HepG2 (cell line): ENCODE measurements around the gene ZNF385B. TPM values are rescaled to one million over a fixed set of nuclear protein-coding genes. Genes with fewer than 3 reads are reported as not detected.

Experiments used
- ATAC-seq: fragments of 200-7000 bp; cut with Tn5 transposase; 3 replicates; pipeline ENCODE4 v1.9.1; 2020; ENCODE audit warnings: mild to moderate bottlenecking, moderate library complexity
- BruUV-seq: library from RNA; stranded (reverse); fragments of 400-500 nt; replicated peaks from 2 replicates; lab custom pipeline; 2021; lab: Mats Ljungman, UMichigan
- CTCF ChIA-PET: fragments of 300-600 bp; formaldehyde crosslinking; extraction: SDS; loops from one replicate; lab custom pipeline; 2021; ENCODE audit warnings: low total read pairs, inconsistent platforms, low intra/inter-chr PET ratio; lab: Yijun Ruan, JAX
- POLR2A ChIA-PET: fragments of 350-600 bp; sonication (Branson Sonifier 250); formaldehyde crosslinking; loops from one replicate; lab custom pipeline; 2020; ENCODE audit warnings: antibody characterized with exemption, inconsistent platforms; lab: Yijun Ruan, JAX
- DNase-seq: peaks from one replicate; pipeline ENCODE4 v3.0.0-alpha.2; 2015; ENCODE audit warnings: low spot score
- FAIRE-seq: peaks from 3 replicates; lab custom pipeline; 2011; peaks lifted over from hg19 to GRCh38; lab: Jason Lieb, UNC
- H2AFZ ChIP-seq: one replicate; pipeline ENCODE4 v1.6.1; 2011; ENCODE audit warnings: low read length, inconsistent platforms
- H3K27ac ChIP-seq: fragments of 300-600 bp; 3 replicates; pipeline ENCODE4 v1.8.0; 2011; ENCODE audit warnings: mixed run types, mild to moderate bottlenecking, mixed read lengths, low read length, inconsistent platforms; ENCODE audit not compliant: insufficient read depth; ENCODE audit errors: extremely low read length
- H3K27me3 ChIP-seq, 2 experiments: fragments of 200-600 bp in 1 of 2; 2 replicates in 1 of 2; 3 replicates in 1 of 2; pipeline versions ENCODE4 v1.6.0 to v1.8.0; 2011; ENCODE audit warnings: low read length in 2 of 2, mild to moderate bottlenecking in 2 of 2, moderate library complexity in 2 of 2, inconsistent platforms in 1 of 2; ENCODE audit not compliant: insufficient read depth in 2 of 2, control insufficient read depth in 1 of 2
- H3K36me3 ChIP-seq, 2 experiments: fragments of 200-600 bp in 1 of 2; replicated peaks in 1 of 2; 2 replicates in 1 of 2; 3 replicates in 1 of 2; pipeline versions ENCODE4 v1.5.1 to v1.8.0; 2011; ENCODE audit warnings: low read length in 2 of 2, inconsistent platforms in 1 of 2; ENCODE audit not compliant: insufficient read depth in 2 of 2, control insufficient read depth in 1 of 2
- H3K4me1 ChIP-seq: 2 replicates; pipeline ENCODE4 v1.5.1; 2012; ENCODE audit warnings: low read length, inconsistent platforms; ENCODE audit not compliant: insufficient read depth
- H3K4me2 ChIP-seq: 2 replicates; pipeline ENCODE4 v1.6.0; 2011; ENCODE audit warnings: low read depth, low read length, inconsistent platforms
- H3K4me3 ChIP-seq, 3 experiments: fragments of 200-600 bp in 1 of 3; sonication (generic), shearing (Covaris generic) in 1 of 3; replicated peaks in 1 of 3; 2 replicates each; pipeline ENCODE4 v1.5.1; 2011 to 2016; ENCODE audit warnings: low read length in 3 of 3, inconsistent platforms in 2 of 3, low read depth in 2 of 3, mild to moderate bottlenecking in 2 of 3, control low read depth in 1 of 3, mixed read lengths in 1 of 3; ENCODE audit not compliant: insufficient read depth in 1 of 3
- H3K79me2 ChIP-seq: one replicate; pipeline ENCODE4 v1.6.1; 2011; ENCODE audit warnings: low read length, inconsistent platforms; ENCODE audit not compliant: insufficient read depth
- H3K9ac ChIP-seq: 2 replicates; pipeline ENCODE4 v1.6.0; 2011; ENCODE audit warnings: mild to moderate bottlenecking, low read depth, low read length, inconsistent platforms; ENCODE audit not compliant: insufficient read depth
- H3K9me3 ChIP-seq: 2 replicates; pipeline ENCODE4 v1.5.1; 2012; ENCODE audit warnings: mild to moderate bottlenecking, low read length
- H4K20me1 ChIP-seq: 2 replicates; pipeline ENCODE4 v1.6.0; 2011; ENCODE audit warnings: inconsistent platforms, mild to moderate bottlenecking, low read length, moderate library complexity; ENCODE audit not compliant: insufficient read depth
- ASH2L ChIP-seq: fragments of 300-600, 200-600 bp; sonication (generic); IDR thresholded peaks from 2 replicates; pipeline ENCODE4 v1.7.0; 2017; ENCODE audit warnings: low read depth, mild to moderate bottlenecking, moderate library complexity, mixed read lengths, low read length; ENCODE audit not compliant: insufficient read length
- KLF13 ChIP-seq: sonication (generic); formaldehyde crosslinking; IDR thresholded peaks from 2 replicates; pipeline ENCODE4 v1.4.0; 2020; ENCODE audit warnings: mild to moderate bottlenecking, missing genetic modification reagents
- MTA1 ChIP-seq: sonication (generic); formaldehyde crosslinking; IDR thresholded peaks from 2 replicates; pipeline ENCODE4 v1.4.0; 2020; ENCODE audit warnings: missing genetic modification reagents, mild to moderate bottlenecking, borderline replicate concordance
- TCF12 ChIP-seq, 2 experiments: fragments of 450-650 bp in 1 of 2; sonication (generic) in 1 of 2; formaldehyde crosslinking in 1 of 2; IDR thresholded peaks; 2 replicates each; pipeline versions ENCODE4 v1.6.1 to v1.8.0; 2017 to 2022; ENCODE audit warnings: antibody characterized with exemption in 1 of 2, mild to moderate bottlenecking in 1 of 2, missing genetic modification reagents in 1 of 2, moderate library complexity in 1 of 2
- TRIM24 ChIP-seq: sonication (generic); formaldehyde crosslinking; IDR thresholded peaks from 2 replicates; pipeline ENCODE4 v1.8.0; 2022; ENCODE audit warnings: mild to moderate bottlenecking, missing genetic modification reagents
- ZBTB7A ChIP-seq: sonication (generic); formaldehyde crosslinking; IDR thresholded peaks from 2 replicates; pipeline ENCODE4 v1.8.0; 2022; ENCODE audit warnings: mild to moderate bottlenecking, missing genetic modification reagents
- ZFP90 ChIP-seq: sonication (generic); formaldehyde crosslinking; IDR thresholded peaks from 2 replicates; pipeline ENCODE4 v1.8.0; 2022; ENCODE audit warnings: missing genetic modification reagents, mild to moderate bottlenecking, inconsistent platforms, borderline replicate concordance
- ZKSCAN5 ChIP-seq: sonication (generic); formaldehyde crosslinking; IDR thresholded peaks from 2 replicates; pipeline ENCODE4 v1.5.1; 2020; ENCODE audit warnings: mild to moderate bottlenecking, missing genetic modification reagents
- ZNF788 ChIP-seq: sonication (generic); formaldehyde crosslinking; IDR thresholded peaks from 2 replicates; pipeline ENCODE4 v1.5.0; 2020; ENCODE audit warnings: mild to moderate bottlenecking, missing genetic modification reagents, borderline replicate concordance
- WGBS: methylation state at CpG from one replicate; pipeline ENCODE4 v1.1.6; 2017; ENCODE audit warnings: low lambda C conversion rate; 5-methylcytosine and 5-hydroxymethylcytosine counted together
- in situ Hi-C: cut with HindIII; loops from 2 replicates; pipeline ENCODE4 v1.10.0; 2017; ENCODE audit warnings: low pct_unique_long_range_greater_than_20kb; ENCODE audit not compliant: extremely low pct_ligation_motif_present
- intact Hi-C: fragments of 100-400 bp; cut with micrococcal nuclease; formaldehyde crosslinking; loops from one replicate; pipeline ENCODE4 v1.10.0; 2022; ENCODE audit not compliant: unreplicated experiment
- polyA plus RNA-seq, 8 experiments: library from polyadenylated mRNA; depleted of rRNA in 3 of 8; stranded (reverse) in 7 of 8; unstranded in 1 of 8; fragments of >200 nt; fragmentation: Illumina TruSeq in 4 of 8; extraction: Trizol in 4 of 8; gene quantifications; 2 replicates each; pipeline versions ENCODE4 v1.2.1 to v1.2.3, GENCODE V29; 2011 to 2016; ENCODE audit warnings: low read depth in 4 of 8, missing spikeins in 1 of 8, mixed read lengths in 1 of 8; ENCODE audit not compliant: insufficient read depth in 1 of 8
- total RNA-seq, 5 experiments: library from RNA; depleted of rRNA; stranded (reverse); fragments of >200 nt; fragmentation: Illumina TruSeq; extraction: Trizol; gene quantifications; 2 replicates each; pipeline ENCODE4 v1.2.3, GENCODE V29; 2016; ENCODE audit warnings: low read depth in 1 of 5
- TF ChIP-seq, protein P1 (sequence below): sonication (generic); formaldehyde crosslinking; IDR thresholded peaks from 2 replicates; pipeline ENCODE4 v1.8.0; 2023; ENCODE audit warnings: mild to moderate bottlenecking, missing genetic modification reagents
- TF ChIP-seq, protein P2 (sequence below): sonication (generic); formaldehyde crosslinking; IDR thresholded peaks from 2 replicates; pipeline ENCODE4 v1.8.1; 2023; ENCODE audit warnings: mild to moderate bottlenecking, inconsistent platforms, moderate library complexity, missing genetic modification reagents, borderline replicate concordance
- TF ChIP-seq, protein P3 (sequence below): sonication (generic); formaldehyde crosslinking; IDR thresholded peaks from 2 replicates; pipeline ENCODE4 v1.5.0; 2020; ENCODE audit warnings: mild to moderate bottlenecking, missing genetic modification reagents
- TF ChIP-seq, protein P4 (sequence below): sonication (generic); formaldehyde crosslinking; IDR thresholded peaks from 2 replicates; pipeline ENCODE4 v1.4.0; 2020; ENCODE audit warnings: low read depth, missing genetic modification reagents
- TF ChIP-seq, protein P5 (sequence below): sonication (generic); formaldehyde crosslinking; IDR thresholded peaks from 2 replicates; pipeline ENCODE4 v1.8.0; 2022; ENCODE audit warnings: mild to moderate bottlenecking, missing genetic modification reagents, moderate library complexity

ZNF385B gene
- total and polyA plus RNA-seq, 2 of the 13 experiments (the other 11 are each of a cell fraction or from before 2014, with no cell fraction given): 3.3 to 6.7 TPM

DNA sequence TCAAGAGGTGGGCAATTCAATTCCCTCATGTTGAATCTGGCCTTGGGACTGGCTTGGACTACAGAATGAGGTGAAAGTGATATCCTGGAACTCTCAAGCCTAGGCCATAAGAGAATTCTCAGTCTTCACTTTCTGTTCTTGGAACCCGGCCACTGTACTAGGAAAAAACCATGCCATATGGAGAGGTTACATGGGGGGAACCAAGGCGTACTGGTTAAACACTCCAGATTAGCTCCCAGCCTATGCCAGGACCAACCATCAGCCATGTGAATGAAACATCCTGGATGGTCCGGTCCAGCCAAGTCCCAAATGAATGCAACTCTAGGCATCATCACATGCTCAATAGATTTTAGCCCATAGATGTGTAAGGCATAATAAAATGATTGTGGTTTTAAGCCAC is 56.4 kb downstream of the ZNF385B start (continued):
- no peak for TF ChIP-seq TRIM24
- TF ChIP-seq, protein P1, sequence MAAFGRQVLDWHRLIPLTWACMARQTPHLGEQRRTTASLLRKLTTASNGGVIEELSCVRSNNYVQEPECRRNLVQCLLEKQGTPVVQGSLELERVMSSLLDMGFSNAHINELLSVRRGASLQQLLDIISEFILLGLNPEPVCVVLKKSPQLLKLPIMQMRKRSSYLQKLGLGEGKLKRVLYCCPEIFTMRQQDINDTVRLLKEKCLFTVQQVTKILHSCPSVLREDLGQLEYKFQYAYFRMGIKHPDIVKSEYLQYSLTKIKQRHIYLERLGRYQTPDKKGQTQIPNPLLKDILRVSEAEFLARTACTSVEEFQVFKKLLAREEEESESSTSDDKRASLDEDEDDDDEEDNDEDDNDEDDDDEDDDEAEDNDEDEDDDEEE: no peak
- no peak for TF ChIP-seq ZNF788 (CRISPR knock-in tag)
- no peak for TF ChIP-seq ZFP90
- TF ChIP-seq, protein P2, sequence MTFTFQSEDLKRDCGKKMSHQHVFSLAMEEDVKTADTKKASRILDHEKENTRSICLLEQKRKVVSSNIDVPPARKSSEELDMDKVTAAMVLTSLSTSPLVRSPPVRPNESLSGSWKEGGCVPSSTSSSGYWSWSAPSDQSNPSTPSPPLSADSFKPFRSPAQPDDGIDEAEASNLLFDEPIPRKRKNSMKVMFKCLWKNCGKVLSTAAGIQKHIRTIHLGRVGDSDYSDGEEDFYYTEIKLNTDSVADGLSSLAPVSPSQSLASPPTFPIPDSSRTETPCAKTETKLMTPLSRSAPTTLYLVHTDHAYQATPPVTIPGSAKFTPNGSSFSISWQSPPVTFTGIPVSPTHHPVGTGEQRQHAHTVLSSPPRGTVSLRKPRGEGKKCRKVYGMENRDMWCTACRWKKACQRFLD (CRISPR knock-in tag): no peak
- TF ChIP-seq, protein P3, sequence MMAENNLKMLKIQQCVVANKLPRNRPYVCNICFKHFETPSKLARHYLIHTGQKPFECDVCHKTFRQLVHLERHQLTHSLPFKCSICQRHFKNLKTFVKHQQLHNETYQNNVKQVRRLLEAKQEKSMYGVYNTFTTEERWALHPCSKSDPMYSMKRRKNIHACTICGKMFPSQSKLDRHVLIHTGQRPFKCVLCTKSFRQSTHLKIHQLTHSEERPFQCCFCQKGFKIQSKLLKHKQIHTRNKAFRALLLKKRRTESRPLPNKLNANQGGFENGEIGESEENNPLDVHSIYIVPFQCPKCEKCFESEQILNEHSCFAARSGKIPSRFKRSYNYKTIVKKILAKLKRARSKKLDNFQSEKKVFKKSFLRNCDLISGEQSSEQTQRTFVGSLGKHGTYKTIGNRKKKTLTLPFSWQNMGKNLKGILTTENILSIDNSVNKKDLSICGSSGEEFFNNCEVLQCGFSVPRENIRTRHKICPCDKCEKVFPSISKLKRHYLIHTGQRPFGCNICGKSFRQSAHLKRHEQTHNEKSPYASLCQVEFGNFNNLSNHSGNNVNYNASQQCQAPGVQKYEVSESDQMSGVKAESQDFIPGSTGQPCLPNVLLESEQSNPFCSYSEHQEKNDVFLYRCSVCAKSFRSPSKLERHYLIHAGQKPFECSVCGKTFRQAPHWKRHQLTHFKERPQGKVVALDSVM (CRISPR knock-in tag): no peak
- TF ChIP-seq KLF13 (CRISPR knock-in tag): no peak
- TF ChIP-seq MTA1 (CRISPR knock-in tag): no peak

DNA sequence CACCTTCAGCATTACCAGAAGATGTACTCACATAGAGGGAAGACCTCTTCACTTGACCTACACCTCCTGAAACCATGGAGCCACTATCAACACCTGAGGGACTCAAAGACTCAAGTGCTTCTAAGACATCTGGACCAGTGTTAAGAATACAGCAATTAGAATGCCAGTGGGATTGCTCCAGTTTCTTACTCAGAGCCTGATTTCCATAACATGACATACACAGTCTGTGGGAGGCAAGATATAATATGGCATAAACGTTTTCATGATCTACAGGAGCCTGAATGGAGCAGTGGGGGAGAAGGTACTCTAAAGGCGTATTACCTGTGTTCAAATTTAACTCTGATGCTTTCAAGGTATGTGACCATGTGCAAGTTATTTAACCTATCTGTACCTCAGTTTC is 57.2 kb downstream of the ZNF385B start:
- no TSS peak for BruUV-seq
- no peak for FAIRE-seq
- Histone ChIP-seq H3K9me3 (no peaks in the 10 kb centered on the region), H3K36me3 (no peaks in the 10 kb centered on the region), H3K4me1 (no peaks in the 10 kb centered on the region), H3K9ac (no peak overlapping the region), H3K4me3 (no peak overlapping the region), H2AFZ (no peak overlapping the region), H3K79me2 (no peaks in the 10 kb centered on the region), H3K27ac (no peak overlapping the region), H3K27me3 (no peaks in the 10 kb centered on the region), H4K20me1 (no peaks in the 10 kb centered on the region), H3K4me2 (no peak overlapping the region)
- ChIA-PET POLR2A (no interaction called here), CTCF (no interaction called here)
- no peak for ATAC-seq
- WGBS: 2% methylated on average over 2 of the region's 2 CpGs
- in situ Hi-C loops: no loop called here
- no peak for DNase-seq
- intact Hi-C loops: no loop called here
- TF ChIP-seq ZBTB7A (no peak), ZKSCAN5 (CRISPR knock-in tag) (no peak), ASH2L (no peak), TCF12 (IDR thresholded peaks at IDR 0.05) (no peak), TCF12 (CRISPR knock-in tag; IDR thresholded peaks at IDR 0.05) (no peak)
- TF ChIP-seq, protein P4, sequence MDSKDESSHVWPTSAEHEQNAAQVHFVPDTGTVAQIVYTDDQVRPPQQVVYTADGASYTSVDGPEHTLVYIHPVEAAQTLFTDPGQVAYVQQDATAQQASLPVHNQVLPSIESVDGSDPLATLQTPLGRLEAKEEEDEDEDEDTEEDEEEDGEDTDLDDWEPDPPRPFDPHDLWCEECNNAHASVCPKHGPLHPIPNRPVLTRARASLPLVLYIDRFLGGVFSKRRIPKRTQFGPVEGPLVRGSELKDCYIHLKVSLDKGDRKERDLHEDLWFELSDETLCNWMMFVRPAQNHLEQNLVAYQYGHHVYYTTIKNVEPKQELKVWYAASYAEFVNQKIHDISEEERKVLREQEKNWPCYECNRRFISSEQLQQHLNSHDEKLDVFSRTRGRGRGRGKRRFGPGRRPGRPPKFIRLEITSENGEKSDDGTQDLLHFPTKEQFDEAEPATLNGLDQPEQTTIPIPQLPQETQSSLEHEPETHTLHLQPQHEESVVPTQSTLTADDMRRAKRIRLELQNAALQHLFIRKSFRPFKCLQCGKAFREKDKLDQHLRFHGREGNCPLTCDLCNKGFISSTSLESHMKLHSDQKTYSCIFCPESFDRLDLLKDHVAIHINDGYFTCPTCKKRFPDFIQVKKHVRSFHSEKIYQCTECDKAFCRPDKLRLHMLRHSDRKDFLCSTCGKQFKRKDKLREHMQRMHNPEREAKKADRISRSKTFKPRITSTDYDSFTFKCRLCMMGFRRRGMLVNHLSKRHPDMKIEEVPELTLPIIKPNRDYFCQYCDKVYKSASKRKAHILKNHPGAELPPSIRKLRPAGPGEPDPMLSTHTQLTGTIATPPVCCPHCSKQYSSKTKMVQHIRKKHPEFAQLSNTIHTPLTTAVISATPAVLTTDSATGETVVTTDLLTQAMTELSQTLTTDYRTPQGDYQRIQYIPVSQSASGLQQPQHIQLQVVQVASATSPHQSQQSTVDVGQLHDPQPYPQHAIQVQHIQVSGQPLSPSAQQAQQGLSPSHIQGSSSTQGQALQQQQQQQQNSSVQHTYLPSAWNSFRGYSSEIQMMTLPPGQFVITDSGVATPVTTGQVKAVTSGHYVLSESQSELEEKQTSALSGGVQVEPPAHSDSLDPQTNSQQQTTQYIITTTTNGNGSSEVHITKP (CRISPR knock-in tag): no peak
- TF ChIP-seq, protein P5, sequence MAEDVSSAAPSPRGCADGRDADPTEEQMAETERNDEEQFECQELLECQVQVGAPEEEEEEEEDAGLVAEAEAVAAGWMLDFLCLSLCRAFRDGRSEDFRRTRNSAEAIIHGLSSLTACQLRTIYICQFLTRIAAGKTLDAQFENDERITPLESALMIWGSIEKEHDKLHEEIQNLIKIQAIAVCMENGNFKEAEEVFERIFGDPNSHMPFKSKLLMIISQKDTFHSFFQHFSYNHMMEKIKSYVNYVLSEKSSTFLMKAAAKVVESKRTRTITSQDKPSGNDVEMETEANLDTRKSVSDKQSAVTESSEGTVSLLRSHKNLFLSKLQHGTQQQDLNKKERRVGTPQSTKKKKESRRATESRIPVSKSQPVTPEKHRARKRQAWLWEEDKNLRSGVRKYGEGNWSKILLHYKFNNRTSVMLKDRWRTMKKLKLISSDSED (CRISPR knock-in tag): no peak
